T-helper 1 cell treated with Interleukin-12 subunit alpha and Interleukin-12 subunit beta and Interleukin-4 antibody, amounts not matched to agents 30 μg/mL and 1 μg/mL, for 36 hours (primary cell): Measurements from ENCODE around the gene PCDHB2.
"Not testable (repeated sequence)": the region's sequence is repeated elsewhere in the genome, so short reads cannot be mapped to it uniquely, and the experiment has no call there.

Experiments used
- H3K27ac Mint-ChIP-seq: one replicate; pipeline ENCODE4 v1.8.0; 2021; ENCODE audit warnings: mild to moderate bottlenecking, mixed read lengths
- H3K27me3 Mint-ChIP-seq: one replicate; pipeline ENCODE4 v1.8.0; 2021; ENCODE audit warnings: low read depth, mixed read lengths
- H3K36me3 Mint-ChIP-seq: one replicate; pipeline ENCODE4 v1.8.0; 2021; ENCODE audit warnings: low read depth, mixed read lengths
- H3K4me1 Mint-ChIP-seq: one replicate; pipeline ENCODE4 v1.8.0; 2021; ENCODE audit warnings: low read depth, mixed read lengths
- H3K4me3 Mint-ChIP-seq: one replicate; pipeline ENCODE4 v1.8.0; 2021; ENCODE audit warnings: mild to moderate bottlenecking, moderate library complexity, mixed read lengths
- H3K9me3 Mint-ChIP-seq: one replicate; pipeline ENCODE4 v1.8.0; 2021; ENCODE audit warnings: mixed read lengths

PCDHB2 gene

DNA sequence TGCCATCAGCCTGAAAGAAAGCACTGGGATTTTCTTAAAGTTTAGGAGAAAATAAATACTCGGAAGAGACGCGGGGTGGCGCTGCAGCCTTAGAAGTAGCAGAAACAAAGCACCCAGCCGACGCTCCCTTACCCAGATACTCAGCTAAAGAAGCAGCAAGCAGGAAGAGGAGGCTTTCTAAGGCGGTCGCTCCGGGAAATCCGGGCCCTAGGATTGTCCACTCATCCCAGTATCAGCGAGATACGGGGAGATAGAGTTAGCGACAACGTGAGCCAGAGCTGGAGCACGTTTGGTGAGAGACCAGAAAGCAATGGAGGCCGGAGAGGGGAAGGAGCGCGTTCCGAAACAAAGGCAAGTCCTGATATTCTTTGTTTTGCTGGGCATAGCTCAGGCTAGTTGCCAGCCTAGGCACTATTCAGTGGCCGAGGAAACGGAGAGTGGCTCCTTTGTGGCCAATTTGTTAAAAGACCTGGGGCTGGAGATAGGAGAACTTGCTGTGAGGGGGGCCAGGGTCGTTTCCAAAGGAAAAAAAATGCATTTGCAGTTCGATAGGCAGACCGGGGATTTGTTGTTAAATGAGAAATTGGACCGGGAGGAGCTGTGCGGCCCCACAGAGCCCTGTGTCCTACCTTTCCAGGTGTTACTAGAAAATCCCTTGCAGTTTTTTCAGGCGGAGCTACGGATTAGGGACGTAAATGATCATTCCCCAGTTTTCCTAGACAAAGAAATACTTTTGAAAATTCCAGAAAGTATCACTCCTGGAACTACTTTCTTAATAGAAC is at the start of gene PCDHB2:
TSS of gene PCDHB2 (plus strand) at position 135 of the 782 bp plus-strand sequence. CDS start at position 311, 176 bp downstream.
- no peaks in the 10 kb centered on the region for H3K36me3 Mint-ChIP-seq
- no peaks in the 10 kb centered on the region for H3K4me1 Mint-ChIP-seq
- peaks cover 6% of the 10 kb centered on the region for H3K27me3 Mint-ChIP-seq
- H3K4me3 Mint-ChIP-seq, result peak within 1 kb of the TSS; percentile 59
- H3K9me3 Mint-ChIP-seq, result peaks cover 34% of the 10 kb centered on the region
- H3K27ac Mint-ChIP-seq, result no peak within 1 kb of the TSS

DNA sequence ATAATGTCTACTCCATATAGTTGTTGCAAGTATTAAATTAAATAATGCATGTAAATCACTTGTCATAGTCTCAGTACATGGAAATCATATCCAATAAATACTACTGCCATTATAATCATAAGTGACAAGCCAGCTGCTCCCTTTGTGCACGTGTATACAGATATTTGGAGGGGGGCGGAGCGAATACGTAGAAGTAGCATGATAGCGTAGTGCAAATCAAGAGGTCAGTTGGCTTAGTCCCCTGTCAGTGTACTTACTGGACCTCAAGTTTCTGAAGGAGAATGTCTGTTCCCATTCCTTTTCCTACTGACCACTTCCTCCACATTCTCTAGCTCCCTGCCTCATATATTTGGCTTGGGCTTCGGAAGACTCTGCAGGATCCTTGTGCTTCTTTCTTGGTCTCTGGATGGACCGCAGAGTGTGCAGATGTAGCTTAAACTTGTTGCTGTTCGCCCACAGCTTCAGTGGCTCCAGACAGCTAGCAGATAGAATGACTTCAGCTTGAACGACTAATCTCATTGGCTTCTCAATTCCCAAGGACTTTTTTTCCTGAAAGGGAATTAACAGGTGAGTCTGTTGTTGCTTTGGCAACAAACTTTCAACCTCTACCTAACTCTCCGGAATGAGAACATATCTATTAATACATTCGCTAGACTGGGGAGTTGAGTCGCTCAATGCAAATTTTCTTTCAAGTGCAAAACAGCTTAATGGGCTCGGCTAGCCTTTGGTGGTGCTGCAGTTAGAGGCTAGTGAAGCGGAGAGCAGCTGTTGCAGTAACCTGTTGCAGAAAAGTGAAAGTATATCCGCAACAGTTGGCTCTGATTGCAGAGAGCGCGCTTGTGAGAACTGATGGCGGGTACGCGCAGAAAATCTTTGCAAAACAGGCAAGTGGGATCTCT is 43.5 kb upstream of the PCDHB2 start, which contains the start of gene PCDHB1:
TSS of gene PCDHB1 (plus strand) at position 753 of the 899 bp plus-strand sequence. CDS start at position 850, 97 bp downstream.
- Mint-ChIP-seq H3K36me3 (no peaks in the 10 kb centered on the region), H3K4me1 (no peaks in the 10 kb centered on the region), H3K9me3 (peaks cover 18% of the 10 kb centered on the region), H3K4me3 (no peak within 1 kb of the TSS), H3K27ac (no peak within 1 kb of the TSS), H3K27me3 (no peaks in the 10 kb centered on the region)

DNA sequence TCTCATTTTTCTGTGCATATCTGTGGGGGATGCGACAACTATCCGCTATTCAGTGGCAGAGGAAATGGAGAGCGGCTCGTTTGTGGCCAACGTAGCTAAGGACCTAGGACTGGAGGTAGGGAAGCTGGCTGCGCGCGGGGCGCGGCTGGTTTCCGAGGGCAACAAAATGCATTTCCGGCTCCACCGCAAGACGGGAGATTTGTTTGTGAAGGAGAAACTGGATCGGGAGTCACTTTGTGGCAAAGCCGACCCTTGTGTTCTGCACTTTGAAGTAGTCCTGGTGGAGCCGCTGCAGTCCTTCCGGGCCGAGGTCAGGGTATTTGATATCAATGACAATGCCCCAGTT is 42.9 kb upstream of the PCDHB2 start:
- Mint-ChIP-seq H3K36me3 (no peaks in the 10 kb centered on the region), H3K4me3 (no peak overlapping the region), H3K9me3 (peaks cover 18% of the 10 kb centered on the region), H3K27me3 (no peaks in the 10 kb centered on the region), H3K27ac (no peak overlapping the region), H3K4me1 (no peaks in the 10 kb centered on the region)

DNA sequence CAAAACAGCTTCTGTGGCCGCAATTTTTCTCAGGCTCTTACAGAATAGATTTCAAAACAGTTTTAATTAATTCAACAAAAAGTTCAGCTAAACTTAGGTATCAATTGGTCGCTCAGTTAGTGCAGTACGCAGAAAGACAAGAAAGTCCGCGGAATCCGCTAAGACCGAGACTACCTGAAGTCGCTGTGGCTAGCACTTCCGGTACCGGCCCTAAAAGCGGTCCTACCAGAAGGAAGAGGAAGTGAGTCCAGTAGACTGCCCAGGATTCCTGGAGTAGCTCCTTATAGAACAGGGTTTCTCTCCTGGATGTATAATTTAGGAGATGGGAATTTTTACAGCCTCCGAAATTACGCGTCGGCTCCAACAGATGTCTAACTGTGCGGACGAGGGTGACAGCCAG is 16.6 kb upstream of the PCDHB2 start:
- no peak overlapping the region for H3K4me3 Mint-ChIP-seq
- H3K36me3 Mint-ChIP-seq, result no peaks in the 10 kb centered on the region
- H3K27ac Mint-ChIP-seq, result no peak overlapping the region
- H3K9me3 Mint-ChIP-seq, result peaks cover 17% of the 10 kb centered on the region
- H3K4me1 Mint-ChIP-seq, result no peaks in the 10 kb centered on the region
- no peaks in the 10 kb centered on the region for H3K27me3 Mint-ChIP-seq

DNA sequence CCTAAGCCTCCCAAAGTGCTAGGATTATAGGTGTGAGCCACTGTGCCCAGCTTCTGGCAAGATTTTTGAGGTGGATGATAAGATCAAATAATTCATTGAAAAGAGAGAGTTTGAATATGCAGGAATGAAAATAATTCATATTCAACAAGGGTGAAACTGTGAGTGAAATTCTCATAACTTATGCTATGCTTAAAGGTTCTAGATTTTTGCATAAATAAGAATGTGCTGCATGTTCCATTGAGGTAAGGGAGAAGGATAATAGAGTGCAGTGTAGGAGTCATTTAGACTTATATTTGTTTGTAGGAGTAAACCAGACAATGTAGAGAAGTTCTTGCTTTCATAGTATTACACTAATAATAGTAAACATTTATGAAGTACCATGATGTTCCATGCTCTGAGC is 12.2 kb upstream of the PCDHB2 start:
- H3K9me3 Mint-ChIP-seq, result peaks cover 19% of the 10 kb centered on the region
- no peaks in the 10 kb centered on the region for H3K36me3 Mint-ChIP-seq
- H3K27me3 Mint-ChIP-seq, result peaks cover 5% of the 10 kb centered on the region
- H3K27ac Mint-ChIP-seq, result no peak overlapping the region
- peaks cover 5% of the 10 kb centered on the region for H3K4me1 Mint-ChIP-seq
- no peak overlapping the region for H3K4me3 Mint-ChIP-seq

GRCh38 chr5:141084487-141084989 is 9.9 kb upstream of the PCDHB2 start:
- Mint-ChIP-seq H3K4me1 (peaks cover 5% of the 10 kb centered on the region), H3K4me3 (peak overlapping the region; percentile 76), H3K9me3 (peaks cover 9% of the 10 kb centered on the region), H3K27me3 (peaks cover 5% of the 10 kb centered on the region), H3K27ac (no peak overlapping the region), H3K36me3 (no peaks in the 10 kb centered on the region)

GRCh38 chr5:141095263-141095641 is 837 bp downstream of the PCDHB2 start:
- Mint-ChIP-seq H3K9me3 (peaks cover 40% of the 10 kb centered on the region), H3K27ac (no peak overlapping the region), H3K4me1 (peaks cover 1% of the 10 kb centered on the region), H3K4me3 (no peak overlapping the region), H3K27me3 (peaks cover 6% of the 10 kb centered on the region), H3K36me3 (peaks cover under 1% of the 10 kb centered on the region)

GRCh38 chr5:141096181-141096580 is 1.8 kb downstream of the PCDHB2 start:
- not testable (repeated sequence) for H3K27me3 Mint-ChIP-seq, H3K27ac Mint-ChIP-seq, H3K36me3 Mint-ChIP-seq, H3K4me3 Mint-ChIP-seq, H3K4me1 Mint-ChIP-seq
- H3K9me3 Mint-ChIP-seq, result peaks cover 48% of the 10 kb centered on the region

DNA sequence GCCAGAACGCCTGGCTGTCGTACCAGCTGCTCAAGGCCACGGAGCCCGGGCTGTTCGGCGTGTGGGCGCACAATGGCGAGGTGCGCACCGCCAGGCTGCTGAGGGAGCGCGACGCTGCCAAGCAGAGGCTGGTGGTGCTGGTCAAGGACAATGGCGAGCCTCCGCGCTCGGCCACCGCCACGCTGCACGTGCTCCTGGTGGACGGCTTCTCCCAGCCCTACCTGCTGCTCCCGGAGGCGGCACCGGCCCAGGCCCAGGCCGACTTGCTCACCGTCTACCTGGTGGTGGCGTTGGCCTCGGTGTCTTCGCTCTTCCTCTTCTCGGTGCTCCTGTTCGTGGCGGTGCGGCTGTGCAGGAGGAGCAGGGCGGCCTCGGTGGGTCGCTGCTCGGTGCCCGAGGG is 2.2 kb downstream of the PCDHB2 start:
- not testable (repeated sequence) for H3K27ac Mint-ChIP-seq, H3K27me3 Mint-ChIP-seq, H3K36me3 Mint-ChIP-seq, H3K4me3 Mint-ChIP-seq, H3K4me1 Mint-ChIP-seq
- H3K9me3 Mint-ChIP-seq, result peaks cover 52% of the 10 kb centered on the region

DNA sequence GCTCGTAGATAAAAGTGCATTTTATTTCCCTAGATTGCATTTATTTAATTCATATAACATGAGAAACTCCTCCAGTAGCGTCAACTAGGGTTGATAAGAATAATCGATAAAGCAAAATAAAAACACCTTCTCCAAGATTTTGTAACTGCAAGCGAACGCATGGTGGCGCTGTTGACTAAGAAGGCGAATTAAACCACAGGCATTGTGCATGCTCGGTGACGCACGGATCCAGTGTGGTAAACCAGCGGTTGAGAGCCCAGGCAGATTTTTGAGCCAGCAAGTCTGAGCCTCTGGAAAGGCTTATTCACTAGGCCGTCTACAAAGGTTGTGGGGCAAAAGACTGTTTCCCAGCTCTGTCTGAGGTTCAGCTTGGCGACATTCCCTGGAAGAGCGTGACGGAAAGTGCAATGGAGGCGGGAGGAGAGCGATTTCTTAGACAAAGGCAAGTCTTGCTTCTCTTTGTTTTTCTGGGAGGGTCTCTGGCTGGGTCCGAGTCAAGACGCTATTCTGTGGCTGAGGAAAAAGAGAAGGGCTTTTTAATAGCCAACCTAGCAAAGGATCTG is 5.9 kb downstream of the PCDHB2 start, which contains the start of gene PCDHB3:
TSS of gene PCDHB3 (plus strand) at position 231 of the 563 bp plus-strand sequence. CDS start at position 408, 177 bp downstream.
- Mint-ChIP-seq H3K27ac (peak within 1 kb of the TSS; percentile 42), H3K27me3 (no peaks in the 10 kb centered on the region), H3K9me3 (peaks cover 41% of the 10 kb centered on the region), H3K4me1 (peaks cover 3% of the 10 kb centered on the region), H3K4me3 (no peak within 1 kb of the TSS), H3K36me3 (peaks cover 2% of the 10 kb centered on the region)

- no peaks in the 10 kb centered on the region for H3K27me3 Mint-ChIP-seq
- no peak overlapping the region for H3K27ac Mint-ChIP-seq
- peaks cover 45% of the 10 kb centered on the region for H3K9me3 Mint-ChIP-seq
- peaks cover 2% of the 10 kb centered on the region for H3K36me3 Mint-ChIP-seq
- no peak overlapping the region for H3K4me3 Mint-ChIP-seq
- peaks cover 3% of the 10 kb centered on the region for H3K4me1 Mint-ChIP-seq
Measured at GRCh38 chr5:141101059-141101458, 6.6 kb downstream of the PCDHB2 start.

- H3K27ac Mint-ChIP-seq, H3K4me1 Mint-ChIP-seq, H3K36me3 Mint-ChIP-seq, H3K4me3 Mint-ChIP-seq, H3K27me3 Mint-ChIP-seq: not testable (repeated sequence)
- peaks cover 47% of the 10 kb centered on the region for H3K9me3 Mint-ChIP-seq
Measured at GRCh38 chr5:141102070-141102469, 7.7 kb downstream of the PCDHB2 start.

GRCh38 chr5:141102471-141102870 is 8.1 kb downstream of the PCDHB2 start:
- H3K4me1 Mint-ChIP-seq, H3K27me3 Mint-ChIP-seq, H3K4me3 Mint-ChIP-seq, H3K36me3 Mint-ChIP-seq, H3K27ac Mint-ChIP-seq: not testable (repeated sequence)
- H3K9me3 Mint-ChIP-seq, result peaks cover 48% of the 10 kb centered on the region

GRCh38 chr5:141105350-141105749 is 10.9 kb downstream of the PCDHB2 start:
- no peaks in the 10 kb centered on the region for H3K27me3 Mint-ChIP-seq
- H3K36me3 Mint-ChIP-seq, result peaks cover 1% of the 10 kb centered on the region
- no peak overlapping the region for H3K27ac Mint-ChIP-seq
- peaks cover 37% of the 10 kb centered on the region for H3K9me3 Mint-ChIP-seq
- no peak overlapping the region for H3K4me3 Mint-ChIP-seq
- H3K4me1 Mint-ChIP-seq, result peaks cover 1% of the 10 kb centered on the region
